Right lobe of liver (tissue), 6 donors: Measurements from ENCODE around the gene JAZF1. TPM values are rescaled to one million over a fixed set of nuclear protein-coding genes. Genes with fewer than 3 reads are reported as not detected.
A peak's percentile ranks its signal among the peaks of the same experiment; 100 is the strongest.

Experiments
- ATAC-seq, 4 donors: fragments of 200-7000 bp; cut with Tn5 transposase; one replicate each; pipeline ENCODE4 v1.9.1; 2020; ENCODE audit warnings: mild to moderate bottlenecking in 4 of 4, moderate library complexity in 4 of 4
- DNase-seq, 3 donors: peaks; one replicate each; pipeline ENCODE4 v3.0.0-alpha.2; 2020
- H3K27ac ChIP-seq, 3 donors: fragments of 200-600 bp; one replicate each; pipeline ENCODE4 v1.8.0; 2022
- H3K27me3 ChIP-seq, 2 donors: fragments of 200-600 bp; one replicate each; pipeline ENCODE4 v1.8.0; 2022
- H3K36me3 ChIP-seq, 4 donors: fragments of 200-600 bp; sonication (generic) in 1 of 4; one replicate each; pipeline versions ENCODE4 v1.5.1 to v1.8.0; 2017 to 2022; ENCODE audit warnings: control low read depth in 1 of 4
- H3K4me1 ChIP-seq, 4 donors: fragments of 200-600 bp; sonication (generic) in 1 of 4; one replicate each; pipeline versions ENCODE4 v1.5.1 to v1.8.0; 2017 to 2022; ENCODE audit warnings: control low read depth in 1 of 4
- H3K4me3 ChIP-seq, 3 donors: fragments of 200-600 bp; one replicate each; pipeline ENCODE4 v1.8.0; 2022
- H3K9me3 ChIP-seq, 4 donors: fragments of 200-600 bp; sonication (generic) in 1 of 4; one replicate each; pipeline versions ENCODE4 v1.5.1 to v1.8.0; 2017 to 2022; ENCODE audit warnings: control low read depth in 1 of 4
- CTCF ChIP-seq, 4 donors: fragments of 200-600 bp in 3 of 4; fragments of 450-650 bp in 1 of 4; IDR thresholded peaks; one replicate each; pipeline versions ENCODE4 v1.5.1 to v1.8.0; 2016 to 2022; ENCODE audit warnings: antibody characterized with exemption in 4 of 4, mild to moderate bottlenecking in 2 of 4
- POLR2A ChIP-seq: fragments of 450-650 bp; IDR thresholded peaks from one replicate; pipeline ENCODE4 v1.6.1; 2017; ENCODE audit warnings: antibody characterized with exemption, mild to moderate bottlenecking
- WGBS: methylation state at CpG from one replicate; pipeline ENCODE4 v1.1.6; 2018; ENCODE audit warnings: low coverage, low lambda C conversion rate; ENCODE audit not compliant: insufficient coverage; ENCODE audit errors: missing lambda C conversion rate; 5-methylcytosine and 5-hydroxymethylcytosine counted together
- intact Hi-C, 2 donors: fragments of 100-400 bp; cut with DNase I; formaldehyde crosslinking; loops; one replicate each; pipeline versions ENCODE4 v1.11.2 to v1.14.1; 2022
- total RNA-seq, 6 experiments: library from RNA; depleted of rRNA in 2 of 6; stranded (reverse); fragments of >200 nt in 2 of 6; fragmentation: NEBNext Ultra II Directional in 3 of 6; extraction: Animal tissue kit (Norgen Biotek cat#: 25700) in 3 of 6; gene quantifications; one replicate each; pipeline versions ENCODE4 v1.1.0 to v1.2.4, GENCODE V29; 2016 to 2023
- donor health status: DM: no; HTN: yes; CAD: no.
- donor health status: DM: no; HTN: no; CAD: no.
- donor health status: DM: no; HTN: no; CAD: no.
- donor health status: DM: no; HTN: yes; CAD: no.
- donor health status: DM: no; HTN: yes; CAD: no.

The JAZF1 gene
- total RNA-seq, 6 experiments from 2014 or later = 4.8 to 20.9 (median 6.9) TPM

GRCh38 chr7:28038175-28038797 is 142.3 kb downstream of the JAZF1 start:
- DNase-seq (no peak), ATAC-seq (no peak)
- Histone ChIP-seq H3K4me3 (no peak overlapping the region), H3K4me1 (peaks cover 0 to 26% (median 2%) of the 10 kb centered on the region in 4 donors), H3K27me3 (no peaks in the 10 kb centered on the region), H3K9me3 (no peaks in the 10 kb centered on the region), H3K36me3 (no peaks in the 10 kb centered on the region), H3K27ac (no peak overlapping the region)
- intact Hi-C loops = no loop called here
- WGBS = 77% methylated on average over 1 of the region's 1 CpG
- TF ChIP-seq CTCF (IDR thresholded peaks at IDR 0.05) = no peak
- no peak for TF ChIP-seq POLR2A

GRCh38 chr7:28037220-28038010 is 143.2 kb downstream of the JAZF1 start:
- TF ChIP-seq CTCF (IDR thresholded peaks at IDR 0.05) = no peak
- no peak for TF ChIP-seq POLR2A
- 68% methylated on average over 6 of the region's 6 CpGs for WGBS
- no peaks in the 10 kb centered on the region for H3K27me3 ChIP-seq
- intact Hi-C loops = no loop called here
- H3K4me3 ChIP-seq = no peak overlapping the region
- no peaks in the 10 kb centered on the region for H3K9me3 ChIP-seq
- peak in 3 of 4 donors; percentile 3 to 83 (median 30) for ATAC-seq
- no peak for DNase-seq
- H3K36me3 ChIP-seq = no peaks in the 10 kb centered on the region
- H3K4me1 ChIP-seq = peaks cover 0 to 26% (median 2%) of the 10 kb centered on the region in 4 donors
- H3K27ac ChIP-seq = peak overlapping the region in 1 of 3 donors; percentile 5

DNA sequence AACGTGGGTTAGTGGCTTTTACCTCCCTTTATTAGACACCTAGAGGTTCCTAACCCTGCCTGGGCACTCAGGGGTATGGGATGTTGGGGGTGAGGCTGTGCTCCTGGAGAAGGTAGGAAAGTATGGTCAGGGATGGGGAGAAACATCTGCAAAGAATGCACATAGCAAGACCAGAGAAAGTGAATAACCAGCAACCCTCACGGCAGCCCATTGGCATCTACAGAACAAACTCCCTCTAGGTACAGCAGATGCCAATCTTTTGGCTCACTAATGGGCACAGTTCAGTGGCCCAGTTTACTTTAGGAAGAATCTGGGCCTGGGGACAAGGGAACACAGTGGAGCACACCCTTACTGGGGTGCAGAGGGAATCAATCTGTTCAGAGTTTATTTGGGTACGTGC is 143.9 kb downstream of the JAZF1 start:
- no peak overlapping the region for H3K4me3 ChIP-seq
- 26% methylated on average over 3 of the region's 3 CpGs for WGBS
- peak; percentile 73 to 97 (median 91) for ATAC-seq

DNA sequence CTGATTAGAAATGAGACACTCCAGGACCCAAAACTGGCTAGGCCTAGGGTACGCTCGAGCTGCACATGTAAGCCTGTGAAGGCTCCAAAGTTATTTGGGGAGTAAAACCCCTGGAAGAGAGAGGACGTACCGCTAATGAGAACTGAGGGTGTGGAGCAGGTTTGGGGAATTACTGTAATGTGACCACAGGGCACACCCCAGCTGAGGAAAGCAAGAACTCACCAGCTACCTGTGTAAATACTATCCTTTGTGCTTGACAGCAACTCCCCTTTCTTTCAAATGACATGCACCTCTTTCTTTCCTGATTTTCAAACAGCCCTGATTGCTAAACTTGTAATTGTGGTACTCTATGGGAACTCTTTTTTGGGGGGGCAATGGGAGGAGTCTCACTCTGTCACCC is 147.2 kb downstream of the JAZF1 start:
- no peaks in the 10 kb centered on the region for H3K9me3 ChIP-seq
- no peak overlapping the region for H3K4me3 ChIP-seq
- WGBS = 78% methylated on average over 4 of the region's 4 CpGs
- TF ChIP-seq POLR2A = no peak
- no peak for TF ChIP-seq CTCF (IDR thresholded peaks at IDR 0.05)
- no peaks in the 10 kb centered on the region for H3K36me3 ChIP-seq
- no peak for DNase-seq
- intact Hi-C loops = no loop called here
- H3K27ac ChIP-seq = no peak overlapping the region
- peaks cover 0 to 26% (median 2%) of the 10 kb centered on the region in 4 donors for H3K4me1 ChIP-seq
- no peaks in the 10 kb centered on the region for H3K27me3 ChIP-seq
- no peak for ATAC-seq

More for the DNA sequence above, 143.9 kb downstream of the JAZF1 start:
- Histone ChIP-seq H3K9me3 (no peaks in the 10 kb centered on the region), H3K36me3 (no peaks in the 10 kb centered on the region), H3K27ac (peak overlapping the region in 1 of 3 donors; percentile 12), H3K27me3 (no peaks in the 10 kb centered on the region), H3K4me1 (peaks cover 0 to 26% (median 2%) of the 10 kb centered on the region in 4 donors)
- peak in 2 of 3 donors; percentile 59 to 74 for DNase-seq
- intact Hi-C loops = no loop called here
- TF ChIP-seq POLR2A (no peak), CTCF (IDR thresholded peaks at IDR 0.05) (no peak)
